Osteocyte (in vitro differentiated cells): ENCODE measurements around the gene ZNF865. TPM values are rescaled to one million over a fixed set of nuclear protein-coding genes. Genes with fewer than 3 reads are reported as not detected.

Experiments
- total RNA-seq: library from RNA; stranded (reverse); gene quantifications from 2 replicates; pipeline ENCODE4 v1.2.1, GENCODE V29; 2021

The ZNF865 gene
- total RNA-seq, 1 donor from 2014 or later = 19.2 TPM

Other genes with a start within 250 kb of the ZNF865 start
- not detected in 2 replicates for gene GARIN5B, start 242.4 kb upstream of the ZNF865 start, total RNA-seq
- 0.91 and 1.0 TPM in 2 replicates for gene IL11, start 235.2 kb upstream of the ZNF865 start, total RNA-seq
- gene TMEM190, start 228.8 kb upstream of the ZNF865 start, total RNA-seq = not detected in 2 replicates
- gene TMEM238, start 221.4 kb upstream of the ZNF865 start, total RNA-seq = 0.70 and 1.1 TPM in 2 replicates
- gene RPL28, start 219.7 kb upstream of the ZNF865 start, total RNA-seq = 1,845 and 2,000 TPM in 2 replicates
- gene UBE2S, start 197.9 kb upstream of the ZNF865 start, total RNA-seq = 70.7 and 71.1 TPM in 2 replicates
- gene SHISA7, start 162.3 kb upstream of the ZNF865 start, total RNA-seq = not detected in 2 replicates
- gene ISOC2, start 144.0 kb upstream of the ZNF865 start, total RNA-seq = 37.0 and 39.8 TPM in 2 replicates
- gene C19orf85, start 140.9 kb upstream of the ZNF865 start, total RNA-seq = not detected in 2 replicates
- gene ZNF628, start 129.0 kb upstream of the ZNF865 start, total RNA-seq = 10.4 and 11.6 TPM in 2 replicates
- gene NAT14, start 120.5 kb upstream of the ZNF865 start, total RNA-seq = 54.2 and 58.2 TPM in 2 replicates
- gene SSC5D, start 117.2 kb upstream of the ZNF865 start, total RNA-seq = 21.5 and 22.1 TPM in 2 replicates
- gene SBK2, start 68.5 kb upstream of the ZNF865 start, total RNA-seq = not detected in 2 replicates
- gene SBK3, start 60.1 kb upstream of the ZNF865 start, total RNA-seq = not detected in 2 replicates
- 27.4 and 29.2 TPM in 2 replicates for gene ZNF579, start 24.8 kb upstream of the ZNF865 start, total RNA-seq
- 17.0 and 19.1 TPM in 2 replicates for gene FIZ1, start 6.1 kb upstream of the ZNF865 start, total RNA-seq
- gene ZNF524, start 5.4 kb upstream of the ZNF865 start, total RNA-seq = 15.5 and 15.6 TPM in 2 replicates
- gene ZNF784, start 18.9 kb downstream of the ZNF865 start, total RNA-seq = 9.2 and 9.6 TPM in 2 replicates
- 62.3 and 79.8 TPM in 2 replicates for gene ZNF580, start 35.4 kb downstream of the ZNF865 start, total RNA-seq
- 29.6 and 33.8 TPM in 2 replicates for gene ZNF581, start 38.0 kb downstream of the ZNF865 start, total RNA-seq
- gene CCDC106, start 42.6 kb downstream of the ZNF865 start, total RNA-seq = 25.9 and 28.1 TPM in 2 replicates
- gene U2AF2, start 49.4 kb downstream of the ZNF865 start, total RNA-seq = 174 and 189 TPM in 2 replicates
- gene EPN1, start 69.6 kb downstream of the ZNF865 start, total RNA-seq = 142 and 148 TPM in 2 replicates
- not detected in 2 replicates for gene NLRP9, start 132.8 kb downstream of the ZNF865 start, total RNA-seq
- not detected in 2 replicates for gene RFPL4A, start 153.4 kb downstream of the ZNF865 start, total RNA-seq
- not detected in 2 replicates for gene RFPL4AL1, start 163.5 kb downstream of the ZNF865 start, total RNA-seq
- gene NLRP11, start 226.4 kb downstream of the ZNF865 start, total RNA-seq = not detected in 2 replicates
- not detected in 2 replicates for gene NLRP4, start 230.9 kb downstream of the ZNF865 start, total RNA-seq